Stimulated activated CD4-positive, alpha-beta T cell treated with anti-CD3 and anti-CD28 coated beads, Interleukin-12 subunit alpha, Interleukin-12 subunit beta, amount 100 ng/mL, for 24 hours (primary cell): ENCODE results near the gene SLC22A16.
"Not testable (repeated sequence)": the region's sequence is repeated elsewhere in the genome, so short reads cannot be mapped to it uniquely, and the experiment has no call there.

Experiments
- DNase-seq, 2 experiments: peaks; one replicate each; pipeline ENCODE4 v3.0.0-alpha.2; 2020; ENCODE audit warnings: low read depth in 2 of 2

The SLC22A16 gene

GRCh38 chr6:110490110-110490509 lies 13.7 kb upstream of the SLC22A16 start:
- no peak for DNase-seq

GRCh38 chr6:110488606-110489190 lies 12.3 kb upstream of the SLC22A16 start:
- no peak for DNase-seq

GRCh38 chr6:110487968-110488381 lies 11.6 kb upstream of the SLC22A16 start:
- DNase-seq, result not testable (repeated sequence)

- no peak for DNase-seq
Measured at GRCh38 chr6:110486756-110487155, 10.3 kb upstream of the SLC22A16 start.

DNA sequence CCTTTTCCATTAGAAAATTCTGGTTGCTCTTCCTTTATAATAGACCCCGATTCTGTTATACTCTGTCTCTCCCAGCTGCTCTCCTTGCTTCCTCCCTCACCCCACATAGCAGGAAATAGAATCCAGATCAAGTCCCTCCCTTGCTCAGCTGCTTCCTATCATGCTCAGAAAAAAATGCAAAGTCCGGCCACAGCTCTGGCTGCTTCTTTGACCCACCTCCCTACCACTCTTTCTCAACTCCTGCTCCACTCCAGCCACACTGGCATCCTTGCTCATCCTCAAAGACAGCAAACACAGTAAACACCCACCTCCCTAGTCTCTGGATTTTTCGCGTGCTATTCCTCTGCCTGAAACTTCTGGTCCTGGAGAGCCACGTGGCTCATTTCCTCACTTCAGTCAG lies 9.1 kb upstream of the SLC22A16 start:
- DNase-seq, result no peak

- DNase-seq, result no peak
Measured at GRCh38 chr6:110484321-110484720, 7.9 kb upstream of the SLC22A16 start.

- DNase-seq, result no peak
Measured at GRCh38 chr6:110482774-110483400, 6.5 kb upstream of the SLC22A16 start.

DNA sequence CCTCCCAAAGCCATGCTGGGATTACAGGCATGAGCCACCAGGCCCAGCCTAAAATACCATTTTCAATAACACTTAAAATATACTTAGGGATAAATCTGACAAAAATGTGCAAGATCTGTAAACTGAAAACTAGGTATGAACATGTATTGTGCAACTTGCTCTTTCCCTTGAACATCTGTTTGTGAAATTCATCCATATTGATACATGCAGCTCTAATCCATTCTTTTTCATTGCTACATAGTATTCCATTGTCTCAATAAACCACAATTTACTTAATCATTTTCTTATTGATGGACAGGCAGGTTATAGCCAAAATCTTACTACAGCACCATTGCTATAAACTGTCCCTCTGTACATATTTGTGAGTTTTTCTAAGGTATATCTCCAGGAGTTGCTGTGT lies 4.7 kb upstream of the SLC22A16 start:
- no peak for DNase-seq

GRCh38 chr6:110475066-110475653 lies 1.3 kb downstream of the SLC22A16 start:
- DNase-seq, result no peak

DNA sequence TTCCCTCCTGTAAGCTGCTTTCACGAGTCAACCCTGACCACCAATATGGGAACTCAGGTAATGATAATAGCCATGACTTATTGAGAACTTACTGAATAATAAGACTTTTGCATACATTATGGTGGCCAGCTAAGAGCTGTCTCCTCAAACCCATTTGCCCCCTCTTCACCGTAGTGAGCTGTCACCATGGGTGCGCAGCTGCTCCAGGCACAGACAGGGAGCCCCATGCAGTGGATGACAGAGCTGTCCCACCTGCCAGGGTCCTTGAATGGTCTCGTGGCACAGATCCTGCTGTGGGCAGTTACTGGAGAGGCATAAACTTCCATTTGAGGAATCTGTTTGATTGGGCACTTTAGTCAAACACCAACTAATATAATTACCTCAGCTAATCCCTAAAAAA lies 1.9 kb downstream of the SLC22A16 start:
- DNase-seq, result no peak

DNA sequence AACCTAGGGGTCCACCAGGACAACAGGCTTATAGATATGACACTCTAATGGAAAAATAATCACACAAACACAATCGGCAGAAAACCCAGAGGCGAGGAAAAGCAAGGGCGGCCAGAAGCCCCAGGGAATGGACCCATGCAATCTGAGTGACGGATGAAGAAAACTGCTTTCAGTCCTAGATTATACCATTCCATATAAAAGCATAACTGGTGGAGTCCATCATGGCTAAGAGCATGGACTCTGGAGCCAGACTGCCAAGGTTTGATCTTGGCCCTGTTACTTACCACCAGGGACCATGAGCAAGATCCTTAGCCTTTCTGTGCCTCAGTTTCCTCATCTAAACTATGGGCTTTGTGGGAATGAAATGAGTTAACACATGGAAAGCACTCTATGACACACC lies 3.7 kb downstream of the SLC22A16 start:
- DNase-seq, result no peak

GRCh38 chr6:110471726-110472365 lies 4.6 kb downstream of the SLC22A16 start:
- DNase-seq, result no peak

GRCh38 chr6:110468731-110469130 lies 7.7 kb downstream of the SLC22A16 start:
- no peak for DNase-seq

DNA sequence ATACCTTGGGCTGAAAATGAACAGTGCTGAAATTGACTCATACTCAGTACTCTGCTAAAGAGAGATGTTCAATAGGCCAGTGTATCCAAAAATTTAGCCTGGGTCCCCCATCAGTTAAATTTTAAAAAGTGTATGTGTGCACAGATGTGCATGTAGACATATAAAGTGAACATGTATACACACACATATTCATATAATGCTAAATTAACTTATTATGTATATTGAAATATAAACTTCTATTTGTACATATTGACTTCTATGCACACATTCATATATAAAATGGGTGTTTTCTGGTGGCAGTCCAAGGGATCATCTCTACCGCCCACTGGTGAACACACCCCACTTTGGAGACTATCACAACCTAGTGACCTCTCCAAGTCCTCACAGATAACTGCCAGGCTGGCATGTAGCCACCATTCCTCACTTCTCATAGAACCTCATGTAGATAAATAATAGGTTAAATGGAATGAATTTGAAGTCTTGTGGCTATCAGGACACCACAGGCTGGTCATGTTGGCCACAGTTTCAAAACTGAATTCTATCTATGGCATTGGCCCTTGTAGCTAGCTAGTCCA lies 8.8 kb downstream of the SLC22A16 start:
- no peak for DNase-seq

DNA sequence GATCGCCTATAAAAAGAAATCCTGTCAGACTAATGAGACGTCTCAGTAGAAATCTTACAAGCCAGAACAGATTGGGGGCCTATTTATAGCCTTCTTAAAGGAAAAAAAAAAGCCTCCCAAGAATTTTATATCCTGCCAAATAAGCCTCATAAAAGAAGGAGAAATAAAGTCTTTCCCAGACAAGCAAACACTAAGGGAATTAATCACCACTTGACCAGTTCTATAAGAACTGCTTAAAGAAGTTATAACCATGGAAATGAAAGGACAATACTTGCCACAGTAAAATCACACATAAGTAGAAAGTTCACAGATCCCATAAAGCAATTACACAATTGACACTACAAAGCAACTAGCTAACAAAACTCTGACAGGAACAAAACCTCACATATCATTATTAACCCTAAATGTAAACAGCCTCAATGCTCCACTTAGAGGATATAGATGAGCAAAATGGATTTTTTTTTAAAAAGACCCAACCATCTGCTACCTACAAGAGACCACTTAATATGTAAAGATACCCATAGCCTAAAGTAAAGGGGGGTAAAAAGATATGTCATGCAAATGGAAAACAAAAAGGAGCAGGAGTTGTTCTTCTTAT lies 13.4 kb downstream of the SLC22A16 start:
- DNase-seq, result no peak

GRCh38 chr6:110461376-110461775 lies 15.0 kb downstream of the SLC22A16 start:
- no peak for DNase-seq

DNA sequence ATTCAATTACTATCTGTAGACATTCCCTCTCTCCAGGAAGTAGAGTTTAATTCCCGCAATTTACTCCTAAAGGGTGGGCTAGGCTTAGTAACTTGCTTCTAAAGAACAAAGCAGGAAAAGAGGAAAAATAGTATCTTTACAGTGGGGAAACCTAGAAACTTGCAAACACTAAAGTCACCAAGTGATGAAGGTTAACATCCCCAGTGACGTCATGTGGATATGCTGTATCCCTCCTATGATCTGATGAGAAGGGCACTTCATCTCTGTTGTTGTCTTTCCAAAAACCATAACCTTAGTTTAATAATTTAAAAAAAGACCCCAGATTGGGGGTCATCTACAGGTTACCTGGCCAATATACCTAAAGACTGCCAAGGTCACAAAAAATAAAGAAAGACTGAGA lies 17.3 kb downstream of the SLC22A16 start:
- no peak for DNase-seq

GRCh38 chr6:110458476-110458875 lies 17.9 kb downstream of the SLC22A16 start:
- no peak for DNase-seq

GRCh38 chr6:110457567-110458175 lies 18.7 kb downstream of the SLC22A16 start:
- not testable (repeated sequence) for DNase-seq

- DNase-seq, result no peak
Measured at GRCh38 chr6:110456694-110457093, 19.7 kb downstream of the SLC22A16 start.

DNA sequence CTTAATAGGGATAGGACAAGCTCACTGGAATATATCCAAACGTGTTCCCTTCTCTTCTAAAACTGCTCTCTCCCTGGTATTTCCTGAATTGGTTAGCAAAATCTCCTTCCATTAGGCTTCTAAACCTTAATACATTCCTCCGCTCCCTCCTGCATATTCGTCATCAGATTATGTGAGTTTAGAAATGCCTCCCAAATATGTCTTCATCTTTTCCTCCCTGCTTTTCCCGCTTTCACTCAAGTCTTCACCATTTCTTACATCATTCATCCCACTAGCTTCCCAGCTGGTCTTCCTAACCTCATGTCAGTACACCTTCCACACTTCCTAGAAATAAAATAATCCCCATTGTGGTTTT lies 26.9 kb downstream of the SLC22A16 start:
- no peak for DNase-seq
